Colonic mucosa (tissue), 4 donors: Measurements from ENCODE around the gene FOXP1. TPM values are rescaled to one million over a fixed set of nuclear protein-coding genes. Genes with fewer than 3 reads are reported as not detected.

Experiments used
- DNase-seq: peaks from one replicate; pipeline ENCODE4 v3.0.0-alpha.2; 2020
- H3K27ac ChIP-seq: fragments of 200-600 bp; one replicate; pipeline ENCODE4 v1.8.0; 2021
- H3K27me3 ChIP-seq: fragments of 200-600 bp; one replicate; pipeline ENCODE4 v1.8.0; 2021
- H3K36me3 ChIP-seq: fragments of 200-600 bp; one replicate; pipeline ENCODE4 v1.8.0; 2021
- H3K4me1 ChIP-seq: fragments of 200-600 bp; one replicate; pipeline ENCODE4 v1.8.0; 2021; ENCODE audit warnings: mild to moderate bottlenecking
- H3K4me3 ChIP-seq: fragments of 200-600 bp; one replicate; pipeline ENCODE4 v1.8.0; 2021
- H3K9ac ChIP-seq, 2 donors: one replicate each; pipeline ENCODE4 v1.7.0; 2013; ENCODE audit warnings: control low read depth in 2 of 2, low read depth in 2 of 2, low read length in 2 of 2
- H3K9me3 ChIP-seq: fragments of 200-600 bp; one replicate; pipeline ENCODE4 v1.8.0; 2021
- CTCF ChIP-seq: fragments of 200-600 bp; IDR thresholded peaks from one replicate; pipeline ENCODE4 v1.8.0; 2022; ENCODE audit warnings: antibody characterized with exemption, mild to moderate bottlenecking
- intact Hi-C: fragments of 100-400 bp; cut with DNase I; formaldehyde crosslinking; loops from one replicate; pipeline ENCODE4 v1.14.1; 2022
- total RNA-seq, 2 donors: library from RNA; stranded (reverse); fragmentation: NEBNext Ultra II Directional in 1 of 2; extraction: Animal tissue kit (Norgen Biotek cat#: 25700) in 1 of 2; gene quantifications; one replicate each; pipeline ENCODE4 v1.2.1, GENCODE V29; 2021
- donor health status: healthy.
- donor health status: DM: no; HTN: no; CAD: no.
- donor health status: DM: no; HTN: no; CAD: no.

FOXP1 gene
- total RNA-seq, 2 donors from 2014 or later, result 127 to 128 TPM

GRCh38 chr3:71313844-71314243 is 269.7 kb downstream of the FOXP1 start:
- Histone ChIP-seq H3K27me3 (no peaks in the 10 kb centered on the region), H3K9me3 (no peaks in the 10 kb centered on the region), H3K36me3 (no peaks in the 10 kb centered on the region), H3K9ac (no peak overlapping the region), H3K4me1 (no peaks in the 10 kb centered on the region), H3K27ac (no peak overlapping the region), H3K4me3 (no peak overlapping the region)
- intact Hi-C loops, result no loop called here
- TF ChIP-seq CTCF, result no peak
- no peak for DNase-seq

- no peak for DNase-seq
- Histone ChIP-seq H3K9me3 (no peaks in the 10 kb centered on the region), H3K9ac (no peak overlapping the region), H3K27ac (no peak overlapping the region), H3K4me1 (no peaks in the 10 kb centered on the region), H3K4me3 (no peak overlapping the region), H3K36me3 (no peaks in the 10 kb centered on the region), H3K27me3 (no peaks in the 10 kb centered on the region)
- TF ChIP-seq CTCF, result no peak
- intact Hi-C loops, result no loop called here
Measured at GRCh38 chr3:71312461-71312860, 271.1 kb downstream of the FOXP1 start.

GRCh38 chr3:71311661-71312046 is 271.9 kb downstream of the FOXP1 start:
- H3K27me3 ChIP-seq, result no peaks in the 10 kb centered on the region
- intact Hi-C loops, result no loop called here
- H3K27ac ChIP-seq, result no peak overlapping the region
- H3K9ac ChIP-seq, result no peak overlapping the region
- DNase-seq, result no peak
- no peak for TF ChIP-seq CTCF
- no peaks in the 10 kb centered on the region for H3K9me3 ChIP-seq
- no peaks in the 10 kb centered on the region for H3K4me1 ChIP-seq
- no peaks in the 10 kb centered on the region for H3K36me3 ChIP-seq
- H3K4me3 ChIP-seq, result no peak overlapping the region

GRCh38 chr3:71310980-71311660 is 272.4 kb downstream of the FOXP1 start:
- no peak for DNase-seq
- no peak for TF ChIP-seq CTCF
- no peaks in the 10 kb centered on the region for H3K9me3 ChIP-seq
- H3K4me3 ChIP-seq, result no peak overlapping the region
- no peaks in the 10 kb centered on the region for H3K4me1 ChIP-seq
- H3K9ac ChIP-seq, result no peak overlapping the region
- H3K36me3 ChIP-seq, result no peaks in the 10 kb centered on the region
- no peak overlapping the region for H3K27ac ChIP-seq
- intact Hi-C loops, result no loop called here
- H3K27me3 ChIP-seq, result no peaks in the 10 kb centered on the region

GRCh38 chr3:71310359-71310979 is 273.1 kb downstream of the FOXP1 start:
- no peak overlapping the region for H3K4me3 ChIP-seq
- no peak overlapping the region for H3K27ac ChIP-seq
- intact Hi-C loops, result no loop called here
- no peak overlapping the region for H3K9ac ChIP-seq
- no peaks in the 10 kb centered on the region for H3K4me1 ChIP-seq
- H3K36me3 ChIP-seq, result no peaks in the 10 kb centered on the region
- no peak for DNase-seq
- H3K9me3 ChIP-seq, result no peaks in the 10 kb centered on the region
- H3K27me3 ChIP-seq, result no peaks in the 10 kb centered on the region
- no peak for TF ChIP-seq CTCF
